ENCODE data around the gene RGS5.

RGS5 gene

GRCh38 chr1:163144418-163144817, 58.3 kb downstream of the RGS5 start:
- DNase-seq (ENCODE audit: low read depth): no peak

- DNase-seq (ENCODE audit: low read depth): no peak
These were observed 60.6 kb downstream of the RGS5 start for GRCh38 chr1:163142152-163142551.

- DNase-seq (ENCODE audit: low read depth): no peak
These were observed 61.2 kb downstream of the RGS5 start for GRCh38 chr1:163141556-163141955.

- no peak for DNase-seq (ENCODE audit: low read depth)
These were observed 65.0 kb downstream of the RGS5 start for GRCh38 chr1:163137556-163138265.

- no peak for DNase-seq (ENCODE audit: low read depth)
These were observed 70.7 kb downstream of the RGS5 start for GRCh38 chr1:163131981-163132380.

- no peak for DNase-seq (ENCODE audit: low read depth)
These were observed 72.4 kb downstream of the RGS5 start for GRCh38 chr1:163130225-163130856.

GRCh38 chr1:163128282-163128681, 74.4 kb downstream of the RGS5 start:
- no peak for DNase-seq (ENCODE audit: low read depth)

- DNase-seq (ENCODE audit: low read depth): no peak
These were observed 77.9 kb downstream of the RGS5 start for GRCh38 chr1:163124812-163125211.

- no peak for DNase-seq (ENCODE audit: low read depth)
These were observed 82.3 kb downstream of the RGS5 start for GRCh38 chr1:163120372-163120771.

- DNase-seq (ENCODE audit: low read depth): no peak
These were observed 83.0 kb downstream of the RGS5 start for GRCh38 chr1:163119707-163120106.

GRCh38 chr1:163115887-163116286, 86.8 kb downstream of the RGS5 start:
- no peak for DNase-seq (ENCODE audit: low read depth)

- no peak for DNase-seq (ENCODE audit: low read depth)
These were observed 95.1 kb downstream of the RGS5 start for GRCh38 chr1:163107655-163108054.

- no peak for DNase-seq (ENCODE audit: low read depth)
These were observed 96.2 kb downstream of the RGS5 start for GRCh38 chr1:163106364-163106987.

- DNase-seq (ENCODE audit: low read depth): no peak
These were observed 98.2 kb downstream of the RGS5 start for GRCh38 chr1:163104385-163105099.

- no peak for DNase-seq (ENCODE audit: low read depth)
These were observed 100.1 kb downstream of the RGS5 start for GRCh38 chr1:163102590-163102989.

GRCh38 chr1:163095213-163095612, 107.5 kb downstream of the RGS5 start:
- DNase-seq (ENCODE audit: low read depth): no peak

GRCh38 chr1:163094589-163094988, 108.1 kb downstream of the RGS5 start:
- no peak for DNase-seq (ENCODE audit: low read depth)

- DNase-seq (ENCODE audit: low read depth): no peak
These were observed 108.5 kb downstream of the RGS5 start for GRCh38 chr1:163094182-163094581.

GRCh38 chr1:163093579-163093978, 109.1 kb downstream of the RGS5 start:
- DNase-seq (ENCODE audit: low read depth): no peak

GRCh38 chr1:163093169-163093568, 109.5 kb downstream of the RGS5 start:
- no peak for DNase-seq (ENCODE audit: low read depth)
